Measurements from ENCODE around the gene CDIP1. TPM values are rescaled to one million over a fixed set of nuclear protein-coding genes. Genes with fewer than 3 reads are reported as not detected.

CDIP1 gene
- total and polyA plus RNA-seq, 2 of the 8 experiments (the other 6 are each of a cell fraction or from before 2014, with no cell fraction given): 56.6 to 76.3 TPM

DNA sequence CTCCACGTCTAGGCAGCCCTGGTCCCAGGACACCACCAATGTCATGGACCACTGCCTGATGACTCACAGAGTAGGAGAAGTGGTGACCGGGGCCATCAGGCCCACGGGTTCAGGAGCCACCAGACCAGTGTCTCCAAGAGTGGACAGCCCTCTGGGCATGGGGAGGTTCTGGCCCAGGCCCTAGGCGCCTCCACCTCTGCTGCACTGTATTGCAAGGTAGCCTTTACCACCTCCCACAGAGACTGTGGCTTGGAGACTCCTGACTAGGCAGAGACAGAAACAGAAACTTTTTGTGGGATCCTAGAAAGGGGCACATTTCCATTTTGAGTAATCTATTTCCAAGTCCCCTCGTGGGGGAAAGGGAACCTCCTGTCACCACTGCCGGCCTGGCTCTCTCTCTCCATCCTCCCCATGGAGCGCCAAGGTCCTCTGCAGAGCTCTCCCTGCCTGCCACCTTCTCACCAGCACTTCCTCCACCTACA is 2.9 kb downstream of the CDIP1 start:
- H2AFZ ChIP-seq (ENCODE audit: low read length): no peak overlapping the region
- H3K4me3 ChIP-seq (ENCODE audit: extremely low read depth in 1 of 4, insufficient read depth in 2 of 4, low read depth in 3 of 4, low read length in 4 of 4): no peak overlapping the region; a peak in 1 of 8 replicates
- FAIRE-seq (no peak), DNase-seq (ENCODE audit: low read depth in 1 of 2, low spot score in 2 of 2) (no peak)
- no peak overlapping the region; the same call in 1 of the 2 replicates for H4K8ac ChIP-seq (ENCODE audit: extremely low read depth, insufficient read depth, low read length)
- H3K23ac ChIP-seq (ENCODE audit: insufficient read length): no peak overlapping the region
- peaks cover 6 to 11% of the 10 kb centered on the region in 2 experiments for H3K9me3 ChIP-seq (ENCODE audit: insufficient read depth in 2 of 2, low read depth in 1 of 2, low read length in 1 of 2)
- no peak overlapping the region for H2BK5ac ChIP-seq (ENCODE audit: low read depth, low read length)
- H2BK120ac ChIP-seq (replicated peaks; ENCODE audit: low read depth, low read length): no peak overlapping the region
- H4K91ac ChIP-seq (replicated peaks; ENCODE audit: insufficient read length, low read length): no peak overlapping the region
- H2AK5ac ChIP-seq (ENCODE audit: low read depth, low read length): no peak overlapping the region
- no peak overlapping the region for H3K27ac ChIP-seq (ENCODE audit: low read depth, low read length)
- TF ChIP-seq RNF2 (IDR thresholded peaks at IDR 0.05; ENCODE audit: borderline replicate concordance, low read depth, low read length, missing control alignments, poor library complexity, severe bottlenecking) (no peak), CBX8 (IDR thresholded peaks at IDR 0.05; ENCODE audit: borderline replicate concordance, low read depth, low read length) (no peak), TEAD4 (IDR thresholded peaks at IDR 0.05; ENCODE audit: low read depth, low read length) (no peak), JUN (IDR thresholded peaks at IDR 0.05; ENCODE audit: low read depth, low read length) (no peak), JUND (IDR thresholded peaks at IDR 0.05; ENCODE audit: low read length) (no peak), ASH2L (IDR thresholded peaks at IDR 0.05; ENCODE audit: low read length) (no peak)
- peaks cover 3 to 58% of the 10 kb centered on the region in 2 experiments; a peak in 2 of 4 replicates for H3K79me2 ChIP-seq (ENCODE audit: control insufficient read depth in 1 of 2, insufficient read depth in 2 of 2, low read length in 2 of 2)
- H3K4ac ChIP-seq (replicated peaks; ENCODE audit: insufficient read length, low read depth, low read length): no peak overlapping the region
- no peak overlapping the region for H3K4me2 ChIP-seq (ENCODE audit: insufficient read depth in 1 of 2, low read depth in 2 of 2, low read length in 2 of 2)
- H4K5ac ChIP-seq (ENCODE audit: insufficient read length, low read depth, low read length): no peak overlapping the region
- H2BK15ac ChIP-seq (ENCODE audit: low read length): peak overlapping the region; percentile 1; the same call in 1 of the 2 replicates
- H2BK12ac ChIP-seq (ENCODE audit: low read depth, low read length): peak overlapping the region; percentile 80; the same call in 1 of the 2 replicates
- CTCF ChIA-PET (ENCODE audit: partially characterized antibody): interaction anchor here (1.6 to 40.7 kb wide), 4 partner anchors 10 to 20 kb away, joined by 6 to 968 read pairs (median 9); no protein-coding TSS in a partner anchor
- peaks cover 3% of the 10 kb centered on the region; the same call in 1 of the 2 replicates for H3K23me2 ChIP-seq (ENCODE audit: low read depth, low read length)
- no peak overlapping the region; a peak in 1 of 7 replicates for H3K9ac ChIP-seq (replicated peaks in 1 of 4; ENCODE audit: extremely low read depth in 1 of 4, low read depth in 3 of 4, low read length in 3 of 4)
- peaks cover 2 to 11% (median 6%) of the 10 kb centered on the region in 4 experiments; a peak in 6 of 8 replicates for H3K36me3 ChIP-seq (ENCODE audit: control insufficient read depth in 2 of 4, insufficient read depth in 4 of 4, low read length in 3 of 4)
- H3K79me1 ChIP-seq (ENCODE audit: low read depth, low read length): peaks cover 28% of the 10 kb centered on the region
- H3K18ac ChIP-seq (ENCODE audit: extremely low read depth, low read length): no peak overlapping the region
- H3K56ac ChIP-seq (replicated peaks; ENCODE audit: insufficient read length, low read depth, low read length): no peak overlapping the region
- no peak overlapping the region for H3K14ac ChIP-seq (ENCODE audit: insufficient read length)
- 84% methylated on average over 7 of the region's 7 CpGs; no CpG with 5 or more reads in 1 of the 2 experiments for WGBS, 2 experiments (ENCODE audit: extremely low coverage in 1 of 2, insufficient coverage in 1 of 2, insufficient read length in 1 of 2, insufficient replicate concordance in 2 of 2, low coverage in 1 of 2, low lambda C conversion rate in 2 of 2, missing lambda C conversion rate in 1 of 2)
- peaks cover 3 to 13% of the 10 kb centered on the region in 2 experiments for H4K20me1 ChIP-seq (replicated peaks in 1 of 2; ENCODE audit: control insufficient read depth in 1 of 2, insufficient read depth in 2 of 2, low read length in 2 of 2)
- H3K27me3 ChIP-seq (replicated peaks in 1 of 4; ENCODE audit: control insufficient read depth in 3 of 4, extremely low read depth in 1 of 4, insufficient read depth in 3 of 4, low read length in 3 of 4): peaks cover 1 to 14% (median 11%) of the 10 kb centered on the region in 4 experiments
- H2BK20ac ChIP-seq (ENCODE audit: low read length): 0 out of 2 replicates have a peak overlapping the region, but pooled peaks have one; percentile 25
- peaks cover 0 to 8% (median 5%) of the 10 kb centered on the region in 4 experiments; a peak in 5 of 7 replicates for H3K4me1 ChIP-seq (replicated peaks in 1 of 4; ENCODE audit: control insufficient read depth in 3 of 4, insufficient read depth in 4 of 4, low read length in 3 of 4)
- POLR2A ChIA-PET (ENCODE audit: partially characterized antibody): interaction anchor here (0.6 to 2.5 kb wide), 4 partner anchors 11 to 44 kb away, joined by 3 to 11 read pairs (median 4); no protein-coding TSS in a partner anchor

Data from H1 (cell line).